Neural cell (in vitro differentiated cells): ENCODE results near the gene PARD3B. TPM values are rescaled to one million over a fixed set of nuclear protein-coding genes. Genes with fewer than 3 reads are reported as not detected.

Source experiments
- H2AFZ ChIP-seq: fragments of 200-600, 300-800 bp; sonication (generic), shearing (Covaris generic); 2 replicates; pipeline ENCODE4 v1.6.0; 2014; ENCODE audit warnings: low read depth, mild to moderate bottlenecking, antibody characterized with exemption, low read length, moderate library complexity
- H3F3A ChIP-seq: fragments of 200-600 bp; shearing (Covaris generic); 2 replicates; pipeline ENCODE4 v1.6.1; 2016; ENCODE audit warnings: mild to moderate bottlenecking, moderate library complexity, mixed read lengths, antibody characterized with exemption, low read length; ENCODE audit not compliant: insufficient read depth, poor library complexity, severe bottlenecking
- H3K27ac ChIP-seq: fragments of 200-600, 300-800 bp; sonication (generic), shearing (Covaris generic); 2 replicates; pipeline ENCODE4 v1.5.1; 2014; ENCODE audit warnings: mild to moderate bottlenecking, low read length, moderate library complexity
- H3K27me3 ChIP-seq: fragments of 300-800, 200-600 bp; sonication (generic), shearing (Covaris generic); 2 replicates; pipeline ENCODE4 v1.6.0; 2014; ENCODE audit warnings: mild to moderate bottlenecking, low read depth, low read length, moderate library complexity; ENCODE audit not compliant: insufficient read depth
- H3K36me3 ChIP-seq: fragments of 300-800, 200-600 bp; sonication (generic), shearing (Covaris generic); 2 replicates; pipeline ENCODE4 v1.5.1; 2014; ENCODE audit warnings: mild to moderate bottlenecking, antibody characterized with exemption, low read length, moderate library complexity; ENCODE audit not compliant: insufficient read depth
- H3K4me2 ChIP-seq: fragments of 300-800, 200-600 bp; sonication (generic), shearing (Covaris generic); 2 replicates; pipeline ENCODE4 v1.6.0; 2014; ENCODE audit warnings: mild to moderate bottlenecking, low read length
- H3K4me3 ChIP-seq: fragments of 300-800, 200-600 bp; sonication (generic), shearing (Covaris generic); 2 replicates; pipeline ENCODE4 v1.5.1; 2014; ENCODE audit warnings: mild to moderate bottlenecking, low read length, moderate library complexity
- H3K79me2 ChIP-seq: fragments of 200-600 bp; shearing (Covaris generic); replicated peaks from 2 replicates; pipeline ENCODE4 v1.6.0; 2014; ENCODE audit warnings: mild to moderate bottlenecking, low read length, moderate library complexity; ENCODE audit not compliant: insufficient read depth
- H3K9ac ChIP-seq: fragments of 300-800, 200-600 bp; sonication (generic), shearing (Covaris generic); 2 replicates; pipeline ENCODE4 v1.6.1; 2016; ENCODE audit warnings: mild to moderate bottlenecking, low read length, mixed read lengths
- H3K9me2 ChIP-seq: fragments of 200-600 bp; shearing (Covaris generic); 2 replicates; pipeline ENCODE4 v1.6.1; 2016; ENCODE audit warnings: mild to moderate bottlenecking, low read length, mixed read lengths; ENCODE audit not compliant: insufficient read depth
- H3K9me3 ChIP-seq: fragments of 200-600, 300-800 bp; sonication (generic), shearing (Covaris generic); 2 replicates; pipeline ENCODE4 v1.6.1; 2016; ENCODE audit warnings: mild to moderate bottlenecking, mixed run types, low read length, moderate library complexity, mixed read lengths
- H4K20me1 ChIP-seq: fragments of 200-600 bp; shearing (Covaris generic); 2 replicates; pipeline ENCODE4 v1.6.1; 2016; ENCODE audit warnings: mild to moderate bottlenecking, mixed run types; ENCODE audit not compliant: insufficient read depth
- EP300 ChIP-seq: fragments of 450-650 bp; conservative IDR thresholded peaks from 2 replicates; pipeline ENCODE4 v1.6.1; 2014; ENCODE audit warnings: antibody characterized with exemption, mild to moderate bottlenecking, moderate library complexity; ENCODE audit not compliant: poor library complexity, severe bottlenecking
- EZH2 ChIP-seq: fragments of 200-600, 300-800 bp; shearing (Covaris generic), sonication (generic); IDR thresholded peaks from 2 replicates; pipeline ENCODE4 v1.6.1; 2014; ENCODE audit warnings: antibody characterized with exemption, low read length, borderline replicate concordance, mild to moderate bottlenecking; ENCODE audit not compliant: insufficient read depth, poor library complexity, severe bottlenecking
- MXI1 ChIP-seq: fragments of 450-650 bp; conservative IDR thresholded peaks from 2 replicates; pipeline ENCODE4 v1.6.1; 2014; ENCODE audit warnings: antibody characterized with exemption, mild to moderate bottlenecking; ENCODE audit not compliant: poor library complexity, severe bottlenecking
- POLR2AphosphoS5 ChIP-seq: IDR thresholded peaks from 2 replicates; pipeline ENCODE4 v1.6.1; 2012
- RAD21 ChIP-seq: fragments of 450-650 bp; conservative IDR thresholded peaks from 2 replicates; pipeline ENCODE4 v1.6.1; 2014; ENCODE audit warnings: antibody characterized with exemption, mild to moderate bottlenecking, moderate library complexity
- SMC3 ChIP-seq: fragments of 450-650 bp; conservative IDR thresholded peaks from 2 replicates; pipeline ENCODE4 v1.6.1; 2014; ENCODE audit warnings: antibody characterized with exemption, mild to moderate bottlenecking, moderate library complexity; ENCODE audit not compliant: poor library complexity
- TAF1 ChIP-seq: IDR thresholded peaks from 2 replicates; pipeline ENCODE4 v1.6.1; 2012; ENCODE audit warnings: low read depth
- polyA plus RNA-seq: library from polyadenylated mRNA; depleted of rRNA; stranded (reverse); fragments of >200 nt; gene quantifications from 2 replicates; pipeline ENCODE4 v1.2.3, GENCODE V29; 2014
- TF ChIP-seq, protein P1 (sequence below): IDR thresholded peaks from 2 replicates; pipeline ENCODE4 v1.6.1; 2012; ENCODE audit warnings: borderline replicate concordance
- TF ChIP-seq, protein P2 (sequence below): fragments of 450-650 bp; IDR thresholded peaks from 2 replicates; pipeline ENCODE4 v1.5.1; 2014; ENCODE audit warnings: antibody characterized with exemption, mild to moderate bottlenecking, moderate library complexity; ENCODE audit not compliant: poor library complexity, severe bottlenecking

The PARD3B gene
- polyA plus RNA-seq, 1 donor from 2014 or later = 0.54 TPM

DNA sequence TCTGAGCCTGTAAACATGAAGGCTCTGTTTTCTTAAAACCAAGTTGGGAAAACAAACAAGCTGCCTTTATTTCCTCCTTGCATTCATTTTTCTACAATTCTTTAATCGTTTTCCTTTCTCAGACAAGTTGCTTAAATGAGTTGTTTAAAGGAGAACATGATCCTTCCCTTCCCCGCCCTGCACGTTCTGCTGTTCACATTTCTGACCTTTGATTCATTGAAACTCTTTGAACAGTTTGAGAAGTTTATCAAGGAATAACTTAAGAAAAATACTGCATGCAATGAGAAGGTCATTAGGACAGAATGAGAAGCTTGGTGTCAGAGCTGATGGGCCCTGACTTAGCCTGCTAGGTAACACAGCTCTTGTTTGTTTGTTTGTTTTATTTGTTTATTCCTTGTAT lies 181.6 kb downstream of the PARD3B start:
- no peaks in the 10 kb centered on the region for H4K20me1 ChIP-seq
- no peaks in the 10 kb centered on the region for H3K9me2 ChIP-seq
- no peak overlapping the region for H3K4me3 ChIP-seq
- H3K9me3 ChIP-seq = no peaks in the 10 kb centered on the region
- TF ChIP-seq EP300 (no peak), TAF1 (no peak), MXI1 (no peak), SMC3 (no peak), RAD21 (no peak), EZH2 (no peak), POLR2AphosphoS5 (no peak)
- TF ChIP-seq, protein P1, sequence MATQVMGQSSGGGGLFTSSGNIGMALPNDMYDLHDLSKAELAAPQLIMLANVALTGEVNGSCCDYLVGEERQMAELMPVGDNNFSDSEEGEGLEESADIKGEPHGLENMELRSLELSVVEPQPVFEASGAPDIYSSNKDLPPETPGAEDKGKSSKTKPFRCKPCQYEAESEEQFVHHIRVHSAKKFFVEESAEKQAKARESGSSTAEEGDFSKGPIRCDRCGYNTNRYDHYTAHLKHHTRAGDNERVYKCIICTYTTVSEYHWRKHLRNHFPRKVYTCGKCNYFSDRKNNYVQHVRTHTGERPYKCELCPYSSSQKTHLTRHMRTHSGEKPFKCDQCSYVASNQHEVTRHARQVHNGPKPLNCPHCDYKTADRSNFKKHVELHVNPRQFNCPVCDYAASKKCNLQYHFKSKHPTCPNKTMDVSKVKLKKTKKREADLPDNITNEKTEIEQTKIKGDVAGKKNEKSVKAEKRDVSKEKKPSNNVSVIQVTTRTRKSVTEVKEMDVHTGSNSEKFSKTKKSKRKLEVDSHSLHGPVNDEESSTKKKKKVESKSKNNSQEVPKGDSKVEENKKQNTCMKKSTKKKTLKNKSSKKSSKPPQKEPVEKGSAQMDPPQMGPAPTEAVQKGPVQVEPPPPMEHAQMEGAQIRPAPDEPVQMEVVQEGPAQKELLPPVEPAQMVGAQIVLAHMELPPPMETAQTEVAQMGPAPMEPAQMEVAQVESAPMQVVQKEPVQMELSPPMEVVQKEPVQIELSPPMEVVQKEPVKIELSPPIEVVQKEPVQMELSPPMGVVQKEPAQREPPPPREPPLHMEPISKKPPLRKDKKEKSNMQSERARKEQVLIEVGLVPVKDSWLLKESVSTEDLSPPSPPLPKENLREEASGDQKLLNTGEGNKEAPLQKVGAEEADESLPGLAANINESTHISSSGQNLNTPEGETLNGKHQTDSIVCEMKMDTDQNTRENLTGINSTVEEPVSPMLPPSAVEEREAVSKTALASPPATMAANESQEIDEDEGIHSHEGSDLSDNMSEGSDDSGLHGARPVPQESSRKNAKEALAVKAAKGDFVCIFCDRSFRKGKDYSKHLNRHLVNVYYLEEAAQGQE = no peak
- TF ChIP-seq, protein P2, sequence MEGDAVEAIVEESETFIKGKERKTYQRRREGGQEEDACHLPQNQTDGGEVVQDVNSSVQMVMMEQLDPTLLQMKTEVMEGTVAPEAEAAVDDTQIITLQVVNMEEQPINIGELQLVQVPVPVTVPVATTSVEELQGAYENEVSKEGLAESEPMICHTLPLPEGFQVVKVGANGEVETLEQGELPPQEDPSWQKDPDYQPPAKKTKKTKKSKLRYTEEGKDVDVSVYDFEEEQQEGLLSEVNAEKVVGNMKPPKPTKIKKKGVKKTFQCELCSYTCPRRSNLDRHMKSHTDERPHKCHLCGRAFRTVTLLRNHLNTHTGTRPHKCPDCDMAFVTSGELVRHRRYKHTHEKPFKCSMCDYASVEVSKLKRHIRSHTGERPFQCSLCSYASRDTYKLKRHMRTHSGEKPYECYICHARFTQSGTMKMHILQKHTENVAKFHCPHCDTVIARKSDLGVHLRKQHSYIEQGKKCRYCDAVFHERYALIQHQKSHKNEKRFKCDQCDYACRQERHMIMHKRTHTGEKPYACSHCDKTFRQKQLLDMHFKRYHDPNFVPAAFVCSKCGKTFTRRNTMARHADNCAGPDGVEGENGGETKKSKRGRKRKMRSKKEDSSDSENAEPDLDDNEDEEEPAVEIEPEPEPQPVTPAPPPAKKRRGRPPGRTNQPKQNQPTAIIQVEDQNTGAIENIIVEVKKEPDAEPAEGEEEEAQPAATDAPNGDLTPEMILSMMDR = no peak
- H3K36me3 ChIP-seq = no peaks in the 10 kb centered on the region
- no peaks in the 10 kb centered on the region for H3K27me3 ChIP-seq
- no peak overlapping the region for H3K9ac ChIP-seq
- H3K4me2 ChIP-seq = no peak overlapping the region
- H3K79me2 ChIP-seq = no peaks in the 10 kb centered on the region
- H2AFZ ChIP-seq = no peak overlapping the region
- peaks cover 4% of the 10 kb centered on the region for H3F3A ChIP-seq
- no peak overlapping the region for H3K27ac ChIP-seq

DNA sequence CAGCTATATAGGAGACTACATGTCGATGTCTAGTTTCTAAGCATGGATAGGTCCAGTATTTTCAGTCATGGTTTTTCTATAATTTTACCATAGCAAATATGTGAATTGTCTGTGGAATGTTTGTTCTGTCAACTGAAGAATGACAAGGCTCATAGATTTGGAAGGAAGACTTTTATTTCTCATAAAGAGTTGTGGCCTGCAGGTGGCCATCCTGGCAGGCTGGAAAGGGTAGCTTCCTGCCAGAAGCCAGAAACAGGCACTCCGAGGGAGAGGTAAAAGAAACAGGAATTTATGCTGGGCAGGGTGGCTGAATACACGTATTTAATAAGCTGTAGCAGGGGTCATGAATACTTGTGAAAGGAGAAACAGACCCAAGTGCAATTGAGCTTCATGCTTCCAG lies 182.1 kb downstream of the PARD3B start:
- H2AFZ ChIP-seq = no peak overlapping the region
- H3K27me3 ChIP-seq = no peaks in the 10 kb centered on the region
- no peaks in the 10 kb centered on the region for H3K9me3 ChIP-seq
- no peaks in the 10 kb centered on the region for H3K36me3 ChIP-seq
- H3F3A ChIP-seq = peaks cover 4% of the 10 kb centered on the region
- no peaks in the 10 kb centered on the region for H4K20me1 ChIP-seq
- H3K4me3 ChIP-seq = no peak overlapping the region
- H3K4me2 ChIP-seq = no peak overlapping the region
- TF ChIP-seq EZH2 (no peak), TAF1 (no peak), SMC3 (no peak), MXI1 (no peak), EP300 (no peak), RAD21 (no peak), POLR2AphosphoS5 (no peak)
- TF ChIP-seq, protein P1 = no peak
- TF ChIP-seq, protein P2 = no peak
- H3K9ac ChIP-seq = no peak overlapping the region
- H3K9me2 ChIP-seq = no peaks in the 10 kb centered on the region
- H3K79me2 ChIP-seq = no peaks in the 10 kb centered on the region
- no peak overlapping the region for H3K27ac ChIP-seq
